HCT116 (cell line): ENCODE results near the gene A3GALT2.

Experiments used
- CEBPB ChIP-seq: IDR thresholded peaks from 2 replicates; pipeline ENCODE4 v1.6.1; 2012; ENCODE audit warnings: low read depth
- EZH2phosphoT487 ChIP-seq: fragments of 200-600 bp; IDR thresholded peaks from 2 replicates; pipeline ENCODE4 v1.6.1; 2018; ENCODE audit warnings: antibody characterized with exemption, borderline replicate concordance
- POLR2AphosphoS5 ChIP-seq: IDR thresholded peaks from 2 replicates; pipeline ENCODE4 v1.6.1; 2011; ENCODE audit warnings: mild to moderate bottlenecking, low read depth, low read length, moderate library complexity
- TF ChIP-seq, protein P1 (sequence below), 3 experiments: fragments of 200-600 bp in 1 of 3; sonication (generic) in 1 of 3; IDR thresholded peaks in 2 of 3; conservative IDR thresholded peaks in 1 of 3; 2 replicates each; pipeline ENCODE4 v1.5.1; 2012 to 2017; ENCODE audit warnings: low read depth in 2 of 3, low read length in 2 of 3, antibody characterized with exemption in 1 of 3, borderline replicate concordance in 1 of 3, control low read depth in 1 of 3, mild to moderate bottlenecking in 1 of 3, mixed read lengths in 1 of 3, mixed run types in 1 of 3, moderate library complexity in 1 of 3; ENCODE audit not compliant: insufficient read depth in 1 of 3

GRCh38 chr1:33332881-33333280 is 12.0 kb upstream of the A3GALT2 start:
- TF ChIP-seq, protein P1, sequence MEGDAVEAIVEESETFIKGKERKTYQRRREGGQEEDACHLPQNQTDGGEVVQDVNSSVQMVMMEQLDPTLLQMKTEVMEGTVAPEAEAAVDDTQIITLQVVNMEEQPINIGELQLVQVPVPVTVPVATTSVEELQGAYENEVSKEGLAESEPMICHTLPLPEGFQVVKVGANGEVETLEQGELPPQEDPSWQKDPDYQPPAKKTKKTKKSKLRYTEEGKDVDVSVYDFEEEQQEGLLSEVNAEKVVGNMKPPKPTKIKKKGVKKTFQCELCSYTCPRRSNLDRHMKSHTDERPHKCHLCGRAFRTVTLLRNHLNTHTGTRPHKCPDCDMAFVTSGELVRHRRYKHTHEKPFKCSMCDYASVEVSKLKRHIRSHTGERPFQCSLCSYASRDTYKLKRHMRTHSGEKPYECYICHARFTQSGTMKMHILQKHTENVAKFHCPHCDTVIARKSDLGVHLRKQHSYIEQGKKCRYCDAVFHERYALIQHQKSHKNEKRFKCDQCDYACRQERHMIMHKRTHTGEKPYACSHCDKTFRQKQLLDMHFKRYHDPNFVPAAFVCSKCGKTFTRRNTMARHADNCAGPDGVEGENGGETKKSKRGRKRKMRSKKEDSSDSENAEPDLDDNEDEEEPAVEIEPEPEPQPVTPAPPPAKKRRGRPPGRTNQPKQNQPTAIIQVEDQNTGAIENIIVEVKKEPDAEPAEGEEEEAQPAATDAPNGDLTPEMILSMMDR (IDR thresholded peaks at IDR 0.05 in 2 of 3, conservative IDR thresholded peaks at IDR 0.05 in 1 of 3; ENCODE audit: borderline replicate concordance in 1 of 3, insufficient read depth in 1 of 3, low read depth in 2 of 3, low read length in 2 of 3), result no peak
- TF ChIP-seq EZH2phosphoT487 (no peak), POLR2AphosphoS5 (no peak), CEBPB (no peak)
